ENCODE data around the gene RNU6-1. TPM values are rescaled to one million over a fixed set of nuclear protein-coding genes. Genes with fewer than 3 reads are reported as not detected.
A peak's percentile ranks its signal among the peaks of the same experiment; 100 is the strongest.

The RNU6-1 gene
- total RNA-seq, 6 experiments from 2014 or later, result not detected

GRCh38 chr15:67825881-67826716, 13.7 kb downstream of the RNU6-1 start:
- no peaks in the 10 kb centered on the region for H3K9me3 ChIP-seq
- WGBS (ENCODE audit: insufficient coverage, low coverage, low lambda C conversion rate, missing lambda C conversion rate), result 14% methylated on average over 33 of the region's 77 CpGs
- H3K4me3 ChIP-seq, result no peak overlapping the region
- TF ChIP-seq, protein P1, sequence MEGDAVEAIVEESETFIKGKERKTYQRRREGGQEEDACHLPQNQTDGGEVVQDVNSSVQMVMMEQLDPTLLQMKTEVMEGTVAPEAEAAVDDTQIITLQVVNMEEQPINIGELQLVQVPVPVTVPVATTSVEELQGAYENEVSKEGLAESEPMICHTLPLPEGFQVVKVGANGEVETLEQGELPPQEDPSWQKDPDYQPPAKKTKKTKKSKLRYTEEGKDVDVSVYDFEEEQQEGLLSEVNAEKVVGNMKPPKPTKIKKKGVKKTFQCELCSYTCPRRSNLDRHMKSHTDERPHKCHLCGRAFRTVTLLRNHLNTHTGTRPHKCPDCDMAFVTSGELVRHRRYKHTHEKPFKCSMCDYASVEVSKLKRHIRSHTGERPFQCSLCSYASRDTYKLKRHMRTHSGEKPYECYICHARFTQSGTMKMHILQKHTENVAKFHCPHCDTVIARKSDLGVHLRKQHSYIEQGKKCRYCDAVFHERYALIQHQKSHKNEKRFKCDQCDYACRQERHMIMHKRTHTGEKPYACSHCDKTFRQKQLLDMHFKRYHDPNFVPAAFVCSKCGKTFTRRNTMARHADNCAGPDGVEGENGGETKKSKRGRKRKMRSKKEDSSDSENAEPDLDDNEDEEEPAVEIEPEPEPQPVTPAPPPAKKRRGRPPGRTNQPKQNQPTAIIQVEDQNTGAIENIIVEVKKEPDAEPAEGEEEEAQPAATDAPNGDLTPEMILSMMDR (IDR thresholded peaks at IDR 0.05), result no peak
- no peak for TF ChIP-seq POLR2A (IDR thresholded peaks at IDR 0.05)
- H3K27ac ChIP-seq, result no peak overlapping the region
- DNase-seq, result peak in 1 of 3 donors; percentile 36
- intact Hi-C loops (cut with DNase I), result no loop called here
- H3K27me3 ChIP-seq, result peaks cover 35 to 52% of the 10 kb centered on the region in 2 donors
- no peaks in the 10 kb centered on the region for H3K36me3 ChIP-seq
- peaks cover 0 to 29% (median 0%) of the 10 kb centered on the region in 4 donors for H3K4me1 ChIP-seq
- ATAC-seq, result no peak

DNA sequence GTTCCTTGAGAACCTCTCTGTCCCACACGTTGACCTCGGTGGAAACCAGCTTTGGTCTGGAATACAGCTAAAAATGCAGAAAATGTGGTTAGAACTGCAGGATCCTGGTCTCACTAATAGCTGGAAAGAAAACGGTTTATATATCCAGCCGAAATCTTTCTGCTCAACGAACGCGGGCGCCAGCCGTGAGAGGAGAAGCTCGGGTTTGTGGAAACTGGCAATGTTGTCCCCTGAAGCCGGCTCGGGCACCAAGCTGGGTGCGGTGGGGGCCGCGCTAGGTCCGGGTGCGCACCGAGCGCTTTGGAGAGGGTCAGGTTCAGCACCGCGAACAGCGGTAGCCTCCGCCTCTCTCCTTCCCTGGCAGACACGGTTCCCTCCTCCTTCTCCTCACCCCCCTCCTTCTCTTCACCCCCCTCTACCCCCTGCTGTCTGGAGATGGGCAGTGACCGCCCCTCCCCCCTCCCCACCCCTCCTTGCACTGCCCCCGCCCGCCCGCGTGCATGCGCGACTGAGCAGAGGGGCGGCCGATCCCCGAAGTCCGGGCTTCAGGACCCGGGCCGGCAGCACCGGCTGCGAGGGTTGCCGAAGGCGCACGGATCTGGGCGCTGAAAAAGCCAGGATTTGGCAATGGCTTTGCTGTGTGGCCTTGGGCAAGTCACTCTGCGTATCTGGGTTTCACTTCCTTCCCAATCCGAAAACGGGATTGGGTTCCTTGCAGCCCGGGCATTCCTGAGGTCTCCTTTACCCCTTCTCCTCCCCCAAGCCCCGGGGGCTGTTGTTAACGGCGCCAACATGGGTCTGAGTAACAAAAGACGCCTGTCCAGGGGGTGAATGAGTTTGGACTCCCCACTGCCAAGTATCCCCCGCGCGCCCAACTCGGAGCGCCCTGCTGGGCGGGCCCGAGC, 14.6 kb downstream of the RNU6-1 start, which contains the start of gene SKOR1:
Gene SKOR1, plus strand, starts transcription at position 534 of the 905 bp plus-strand sequence. Its CDS starts 94 bp downstream, at position 628.
- no peak within 1 kb of the TSS for H3K27ac ChIP-seq
- no peak for TF ChIP-seq POLR2A (IDR thresholded peaks at IDR 0.05)
- TF ChIP-seq, protein P1 (IDR thresholded peaks at IDR 0.05), result no peak
- H3K36me3 ChIP-seq, result no peaks in the 10 kb centered on the region
- no peaks in the 10 kb centered on the region for H3K9me3 ChIP-seq
- intact Hi-C loops (cut with DNase I), result no loop called here
- peaks cover 31 to 52% of the 10 kb centered on the region in 2 donors for H3K27me3 ChIP-seq
- H3K4me1 ChIP-seq, result peaks cover 0 to 32% (median 0%) of the 10 kb centered on the region in 4 donors
- DNase-seq, result peak in 1 of 3 donors; percentile 43
- no peak within 1 kb of the TSS for H3K4me3 ChIP-seq
- 4% methylated on average over 28 of the region's 58 CpGs for WGBS (ENCODE audit: insufficient coverage, low coverage, low lambda C conversion rate, missing lambda C conversion rate)
- ATAC-seq, result peak in 3 of 4 donors; percentile 30 to 46 (median 45)

- DNase-seq, result no peak
Measured at GRCh38 chr15:67824197-67824968, 15.5 kb downstream of the RNU6-1 start.

More at GRCh38 chr15:67824197-67824968, 15.5 kb downstream of the RNU6-1 start:
- no peak overlapping the region for H3K27ac ChIP-seq
- H3K27me3 ChIP-seq, result peaks cover 26 to 51% of the 10 kb centered on the region in 2 donors
- H3K4me3 ChIP-seq, result no peak overlapping the region
- H3K36me3 ChIP-seq, result no peaks in the 10 kb centered on the region
- ATAC-seq, result peak in 1 of 4 donors; percentile 20
- TF ChIP-seq, protein P1 (IDR thresholded peaks at IDR 0.05), result no peak
- TF ChIP-seq POLR2A (IDR thresholded peaks at IDR 0.05), result no peak
- intact Hi-C loops (cut with DNase I), result no loop called here
- peaks cover 0 to 30% (median 0%) of the 10 kb centered on the region in 4 donors for H3K4me1 ChIP-seq
- 9% methylated on average over 16 of the region's 21 CpGs for WGBS (ENCODE audit: insufficient coverage, low coverage, low lambda C conversion rate, missing lambda C conversion rate)
- no peaks in the 10 kb centered on the region for H3K9me3 ChIP-seq

Measured in right lobe of liver (tissue), 6 donors.